SK-N-SH (cell line): ENCODE measurements around the gene SLC47A1.

Experiments
- CHD2 ChIP-seq: fragments of 150-350 bp; IDR thresholded peaks from 2 replicates; pipeline ENCODE4 v1.6.1; 2018; ENCODE audit warnings: low read length; ENCODE audit not compliant: partially characterized antibody
- EP300 ChIP-seq, 2 experiments: IDR thresholded peaks; 2 replicates each; pipeline versions ENCODE4 v1.4.0 to v1.6.1; 2012; ENCODE audit warnings: borderline replicate concordance in 1 of 2, low read depth in 1 of 2, low read length in 1 of 2
- EZH2phosphoT487 ChIP-seq: fragments of 200-600 bp; sonication (generic); IDR thresholded peaks from 2 replicates; pipeline ENCODE4 v1.6.1; 2017; ENCODE audit warnings: low read depth, mixed run types, mild to moderate bottlenecking, antibody characterized with exemption, moderate library complexity, borderline replicate concordance
- IRF3 ChIP-seq: fragments of 150-350 bp; IDR thresholded peaks from 2 replicates; pipeline ENCODE4 v1.6.1; 2016; ENCODE audit warnings: mild to moderate bottlenecking, low read depth, low read length
- JUND ChIP-seq: IDR thresholded peaks from 2 replicates; pipeline ENCODE4 v1.4.0; 2012
- PBX3 ChIP-seq: IDR thresholded peaks from 2 replicates; pipeline ENCODE4; 2012
- POLR2AphosphoS5 ChIP-seq: IDR thresholded peaks from 2 replicates; pipeline ENCODE4 v1.6.1; 2012; ENCODE audit warnings: low read depth, low read length
- RAD21 ChIP-seq: IDR thresholded peaks from 2 replicates; pipeline ENCODE4 v1.6.1; 2012; ENCODE audit warnings: mild to moderate bottlenecking, low read length
- RCOR1 ChIP-seq: fragments of 150-350 bp; IDR thresholded peaks from 2 replicates; pipeline ENCODE4 v1.6.1; 2017; ENCODE audit warnings: antibody characterized with exemption, low read length
- TAF1 ChIP-seq: IDR thresholded peaks from 2 replicates; pipeline ENCODE4 v1.6.1; 2012; ENCODE audit warnings: low read depth, mild to moderate bottlenecking, low read length, moderate library complexity, borderline replicate concordance
- USF2 ChIP-seq: fragments of 150-350 bp; IDR thresholded peaks from 2 replicates; pipeline ENCODE4 v1.6.1; 2017; ENCODE audit warnings: antibody characterized with exemption, low read length, low read depth, borderline replicate concordance
- YY1 ChIP-seq: IDR thresholded peaks from 2 replicates; pipeline ENCODE4 v1.4.0; 2012; ENCODE audit warnings: low read depth, mild to moderate bottlenecking
- TF ChIP-seq, protein P1 (sequence below): fragments of 200-600 bp; sonication (generic); IDR thresholded peaks from 2 replicates; pipeline ENCODE4 v1.6.1; 2017; ENCODE audit warnings: antibody characterized with exemption, mild to moderate bottlenecking, moderate library complexity
- TF ChIP-seq, protein P2 (sequence below): IDR thresholded peaks from 2 replicates; pipeline ENCODE4 v1.6.1; 2012; ENCODE audit warnings: mild to moderate bottlenecking, low read depth, low read length, moderate library complexity

DNA sequence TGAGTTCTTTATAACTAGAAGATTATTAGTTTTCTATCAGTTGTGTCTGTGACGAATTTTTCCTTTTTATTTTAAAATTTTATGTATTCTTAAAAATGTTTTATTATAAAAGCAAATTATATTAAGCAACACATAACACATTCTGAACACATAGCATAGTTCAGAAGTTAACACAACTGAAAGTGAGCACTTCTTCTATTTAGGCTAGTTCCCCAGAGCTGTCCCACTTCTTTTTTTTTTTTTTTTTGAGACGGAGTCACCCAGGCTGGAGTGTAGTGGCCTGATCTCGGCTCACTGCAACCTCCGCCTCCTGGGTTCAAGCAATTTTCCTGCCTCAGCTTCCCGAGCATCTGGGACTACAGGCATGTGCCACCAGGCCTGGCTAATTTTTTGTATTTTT lies 77.2 kb downstream of the SLC47A1 start:
- TF ChIP-seq, protein P1, sequence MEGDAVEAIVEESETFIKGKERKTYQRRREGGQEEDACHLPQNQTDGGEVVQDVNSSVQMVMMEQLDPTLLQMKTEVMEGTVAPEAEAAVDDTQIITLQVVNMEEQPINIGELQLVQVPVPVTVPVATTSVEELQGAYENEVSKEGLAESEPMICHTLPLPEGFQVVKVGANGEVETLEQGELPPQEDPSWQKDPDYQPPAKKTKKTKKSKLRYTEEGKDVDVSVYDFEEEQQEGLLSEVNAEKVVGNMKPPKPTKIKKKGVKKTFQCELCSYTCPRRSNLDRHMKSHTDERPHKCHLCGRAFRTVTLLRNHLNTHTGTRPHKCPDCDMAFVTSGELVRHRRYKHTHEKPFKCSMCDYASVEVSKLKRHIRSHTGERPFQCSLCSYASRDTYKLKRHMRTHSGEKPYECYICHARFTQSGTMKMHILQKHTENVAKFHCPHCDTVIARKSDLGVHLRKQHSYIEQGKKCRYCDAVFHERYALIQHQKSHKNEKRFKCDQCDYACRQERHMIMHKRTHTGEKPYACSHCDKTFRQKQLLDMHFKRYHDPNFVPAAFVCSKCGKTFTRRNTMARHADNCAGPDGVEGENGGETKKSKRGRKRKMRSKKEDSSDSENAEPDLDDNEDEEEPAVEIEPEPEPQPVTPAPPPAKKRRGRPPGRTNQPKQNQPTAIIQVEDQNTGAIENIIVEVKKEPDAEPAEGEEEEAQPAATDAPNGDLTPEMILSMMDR: no peak
- TF ChIP-seq PBX3 (no peak), RCOR1 (no peak), TAF1 (no peak), YY1 (no peak), USF2 (no peak), CHD2 (no peak), EP300 (IDR thresholded peaks at IDR 0.05; ENCODE audit: borderline replicate concordance in 1 of 2, low read depth in 1 of 2, low read length in 1 of 2) (no peak), RAD21 (no peak), JUND (no peak), POLR2AphosphoS5 (no peak), IRF3 (no peak), EZH2phosphoT487 (no peak)
- TF ChIP-seq, protein P2, sequence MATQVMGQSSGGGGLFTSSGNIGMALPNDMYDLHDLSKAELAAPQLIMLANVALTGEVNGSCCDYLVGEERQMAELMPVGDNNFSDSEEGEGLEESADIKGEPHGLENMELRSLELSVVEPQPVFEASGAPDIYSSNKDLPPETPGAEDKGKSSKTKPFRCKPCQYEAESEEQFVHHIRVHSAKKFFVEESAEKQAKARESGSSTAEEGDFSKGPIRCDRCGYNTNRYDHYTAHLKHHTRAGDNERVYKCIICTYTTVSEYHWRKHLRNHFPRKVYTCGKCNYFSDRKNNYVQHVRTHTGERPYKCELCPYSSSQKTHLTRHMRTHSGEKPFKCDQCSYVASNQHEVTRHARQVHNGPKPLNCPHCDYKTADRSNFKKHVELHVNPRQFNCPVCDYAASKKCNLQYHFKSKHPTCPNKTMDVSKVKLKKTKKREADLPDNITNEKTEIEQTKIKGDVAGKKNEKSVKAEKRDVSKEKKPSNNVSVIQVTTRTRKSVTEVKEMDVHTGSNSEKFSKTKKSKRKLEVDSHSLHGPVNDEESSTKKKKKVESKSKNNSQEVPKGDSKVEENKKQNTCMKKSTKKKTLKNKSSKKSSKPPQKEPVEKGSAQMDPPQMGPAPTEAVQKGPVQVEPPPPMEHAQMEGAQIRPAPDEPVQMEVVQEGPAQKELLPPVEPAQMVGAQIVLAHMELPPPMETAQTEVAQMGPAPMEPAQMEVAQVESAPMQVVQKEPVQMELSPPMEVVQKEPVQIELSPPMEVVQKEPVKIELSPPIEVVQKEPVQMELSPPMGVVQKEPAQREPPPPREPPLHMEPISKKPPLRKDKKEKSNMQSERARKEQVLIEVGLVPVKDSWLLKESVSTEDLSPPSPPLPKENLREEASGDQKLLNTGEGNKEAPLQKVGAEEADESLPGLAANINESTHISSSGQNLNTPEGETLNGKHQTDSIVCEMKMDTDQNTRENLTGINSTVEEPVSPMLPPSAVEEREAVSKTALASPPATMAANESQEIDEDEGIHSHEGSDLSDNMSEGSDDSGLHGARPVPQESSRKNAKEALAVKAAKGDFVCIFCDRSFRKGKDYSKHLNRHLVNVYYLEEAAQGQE: no peak
